HT-29 (cell line): Measurements from ENCODE around the gene ATRIP. TPM values are rescaled to one million over a fixed set of nuclear protein-coding genes. Genes with fewer than 3 reads are reported as not detected.

Experiments used
- DNase-seq: peaks from one replicate; pipeline ENCODE4 v3.0.0-alpha.2; 2015; ENCODE audit warnings: low spot score
- total RNA-seq: library from RNA; depleted of rRNA; stranded (reverse); fragments of >200 nt; shearing (Covaris generic); gene quantifications from 2 replicates; pipeline ENCODE4 v1.2.3, GENCODE V29; 2014

ATRIP gene
- total RNA-seq, 1 experiment from 2014 or later = 7.7 TPM

DNA sequence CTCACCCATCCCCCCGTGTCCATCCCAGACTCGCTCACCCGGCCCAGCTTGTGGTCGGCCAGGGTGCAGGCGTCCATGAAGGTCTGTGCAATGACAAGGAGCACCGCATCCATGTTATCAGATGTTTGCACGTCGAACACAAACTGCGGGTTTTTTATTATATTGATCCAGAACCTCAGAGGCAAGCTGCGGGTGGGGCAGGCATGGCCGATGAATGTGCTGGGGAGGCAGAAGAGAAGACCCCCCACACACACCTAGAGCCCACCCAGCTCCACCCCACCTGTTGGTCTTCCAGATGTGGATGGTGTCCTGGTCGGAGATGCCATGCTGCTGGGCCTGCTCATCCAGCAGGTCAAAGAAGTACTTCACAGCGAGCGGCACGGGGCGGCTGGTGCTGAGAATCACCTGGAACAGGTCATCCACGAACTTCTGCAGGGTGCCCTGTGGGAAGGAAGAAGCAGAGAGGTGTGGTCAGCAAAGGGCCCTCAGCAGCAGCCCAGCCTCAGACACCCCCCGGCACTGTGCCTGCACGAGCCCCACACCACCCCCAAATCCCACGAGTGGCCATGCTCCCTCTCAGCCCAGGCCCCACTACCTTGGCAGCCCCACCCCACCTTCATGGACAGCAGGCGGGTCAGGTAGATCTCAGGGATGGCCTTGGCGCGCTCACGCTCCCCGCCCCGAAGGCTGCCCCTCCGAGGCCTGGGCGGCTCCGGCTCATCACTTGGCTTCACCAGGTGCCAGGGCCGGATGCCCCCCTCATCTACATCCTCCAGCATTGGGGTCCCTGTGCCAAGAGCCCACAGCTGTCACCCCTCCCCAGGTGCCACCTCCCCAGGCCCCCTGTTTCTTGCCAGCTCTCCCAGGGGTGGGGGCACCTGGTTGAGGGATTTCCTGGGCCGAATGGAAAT, 37.0 kb upstream of the ATRIP start:
- no peak for DNase-seq

DNA sequence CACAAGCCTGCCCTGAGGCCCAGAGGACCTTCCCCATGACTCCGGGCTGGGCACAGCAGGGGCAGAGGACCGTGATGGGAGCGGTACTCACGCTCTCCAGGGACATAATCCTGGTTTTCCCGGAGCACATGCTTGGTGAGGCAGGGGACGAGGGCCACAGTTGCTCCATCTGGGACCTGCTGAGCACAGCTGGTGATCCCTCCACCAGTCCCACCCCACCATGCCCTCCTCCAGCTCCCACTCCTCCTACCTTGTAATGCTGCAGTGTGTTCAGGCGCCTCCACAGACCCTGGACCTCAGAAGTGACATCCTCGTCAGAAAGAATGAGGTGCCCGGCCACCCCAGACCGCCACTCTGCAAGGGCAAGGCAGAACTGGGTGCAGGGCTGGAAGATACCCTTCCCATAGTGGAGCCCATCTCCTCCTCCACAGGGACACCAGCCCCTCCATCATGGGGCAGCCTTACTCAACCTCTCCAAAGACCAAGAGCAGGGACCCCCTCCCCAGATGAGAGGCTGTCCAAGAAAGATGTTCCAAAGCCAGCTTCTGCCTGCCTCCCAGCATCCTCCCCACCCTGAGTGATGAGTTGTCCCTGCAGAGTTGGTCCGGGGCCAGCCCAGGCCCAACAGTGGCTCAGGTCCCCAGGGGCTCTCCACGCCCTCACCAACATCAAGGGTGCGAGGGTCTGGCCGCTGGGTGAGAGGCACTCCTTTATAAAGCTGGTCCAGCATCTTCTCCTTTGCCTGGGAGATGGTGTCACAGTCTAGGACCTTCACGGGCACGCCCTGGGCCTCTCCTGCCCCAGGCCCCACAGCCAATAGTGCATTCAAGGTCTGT, 36.1 kb upstream of the ATRIP start:
- no peak for DNase-seq

DNA sequence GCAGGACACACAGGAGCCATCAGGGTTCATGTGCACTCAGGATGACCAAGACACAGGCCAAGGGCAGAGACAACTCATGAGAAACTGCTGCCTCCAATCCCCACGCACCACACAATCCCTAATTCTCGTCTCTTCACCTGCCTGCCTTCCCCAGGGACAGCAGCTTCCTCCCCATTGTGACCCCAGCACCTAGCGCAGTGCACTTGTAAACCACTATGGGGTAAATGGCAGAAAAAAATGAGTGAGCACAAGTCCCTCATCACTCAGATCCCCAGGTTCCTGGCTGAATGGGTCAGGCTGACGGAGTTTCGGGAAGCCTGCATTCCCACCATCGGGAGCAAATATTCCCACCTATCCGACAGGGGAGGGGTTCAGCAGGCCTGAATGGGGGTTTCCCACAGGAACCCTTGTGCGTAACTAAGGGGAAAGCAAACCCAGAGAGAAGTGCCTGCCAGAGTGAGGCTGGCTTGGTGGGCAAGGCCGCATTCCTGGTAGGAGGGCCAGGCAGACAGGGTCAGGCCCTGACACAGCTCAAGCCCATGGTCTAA, 35.4 kb upstream of the ATRIP start:
- DNase-seq = no peak

DNA sequence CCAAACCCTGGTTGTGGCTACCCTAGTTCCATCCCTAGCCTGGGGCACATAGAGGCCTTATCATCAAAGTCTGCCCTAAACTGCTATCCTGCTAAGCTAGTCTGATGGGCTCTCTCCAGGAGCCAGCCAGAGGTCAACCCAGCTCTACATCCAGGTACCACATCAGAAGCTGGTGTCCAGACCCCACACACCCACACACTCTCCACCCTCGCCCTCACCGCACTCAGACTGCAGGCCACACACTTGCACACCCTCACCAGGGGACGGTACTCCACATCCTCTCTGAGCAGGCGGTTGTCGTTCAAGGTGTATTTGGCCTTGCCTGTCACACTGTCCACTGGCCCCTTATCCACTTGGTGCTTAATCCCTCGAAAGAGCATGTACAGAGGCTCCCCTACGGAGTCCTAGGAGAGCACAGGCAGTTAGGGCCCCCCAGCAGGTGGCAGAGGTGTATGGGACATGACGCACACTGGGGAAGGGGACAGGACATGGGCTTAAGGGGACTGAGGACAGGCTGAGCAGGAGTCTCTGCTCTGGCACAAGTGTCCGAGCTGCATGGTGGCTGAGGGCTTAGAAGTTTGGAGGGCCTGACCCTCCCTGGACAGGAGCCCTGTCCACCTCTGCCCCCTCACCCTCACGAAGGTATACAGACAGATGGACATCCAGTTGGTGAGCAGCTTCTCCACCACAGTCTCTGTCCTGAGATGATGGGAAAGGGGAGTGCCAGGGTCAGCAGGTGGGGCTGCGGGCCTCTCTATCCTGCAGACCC, 34.7 kb upstream of the ATRIP start:
- no peak for DNase-seq

DNA sequence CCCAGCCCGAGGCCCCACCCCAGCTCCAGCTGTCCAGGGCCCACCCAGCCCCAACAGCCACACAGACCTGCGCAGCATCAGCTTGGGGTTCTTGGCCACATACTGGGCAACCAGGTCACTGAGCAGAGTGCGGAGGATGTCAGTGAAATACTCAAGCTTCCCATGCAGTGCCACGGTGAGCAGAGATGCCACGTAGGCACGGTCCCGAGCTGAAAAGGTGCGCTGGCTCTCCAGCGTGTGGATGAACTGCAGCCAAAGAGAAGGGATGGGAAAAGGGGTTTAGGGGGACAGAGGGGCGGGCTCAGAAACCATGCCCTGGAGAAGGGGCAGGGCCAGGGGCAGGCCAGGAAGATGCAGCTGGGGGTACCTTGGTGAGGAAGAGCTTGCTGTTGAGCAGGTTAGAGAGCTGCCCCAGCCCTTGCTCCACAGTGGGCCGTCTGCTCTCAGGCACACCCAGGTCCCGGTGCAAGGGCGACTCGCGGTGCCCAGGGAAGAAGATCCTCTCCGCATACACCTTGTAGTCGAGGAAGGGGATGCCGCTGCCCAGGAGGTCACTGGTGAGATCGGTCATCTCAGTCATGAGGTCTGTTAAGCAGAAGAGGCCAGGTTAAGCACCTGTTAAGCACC, 34.0 kb upstream of the ATRIP start:
- DNase-seq = no peak

DNA sequence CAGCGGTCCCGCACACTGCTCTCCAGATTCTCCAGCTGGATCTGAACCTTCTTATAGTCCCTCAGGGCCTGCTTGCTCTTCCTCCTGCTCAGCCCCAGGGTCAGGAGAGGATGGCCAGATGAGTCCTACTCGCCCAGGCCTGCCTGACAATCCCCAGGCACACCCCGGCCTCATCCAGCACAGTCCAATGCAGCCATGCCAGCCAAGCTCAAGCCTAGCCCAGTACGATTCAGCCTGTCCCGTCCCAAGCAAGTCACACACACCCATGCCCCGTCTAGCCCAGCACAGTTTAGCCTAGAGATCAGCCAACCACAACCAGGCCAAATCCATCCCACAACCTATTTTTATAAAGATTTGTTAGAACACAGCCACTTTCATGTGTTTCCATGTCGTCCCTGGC, 33.5 kb upstream of the ATRIP start:
- no peak for DNase-seq

DNA sequence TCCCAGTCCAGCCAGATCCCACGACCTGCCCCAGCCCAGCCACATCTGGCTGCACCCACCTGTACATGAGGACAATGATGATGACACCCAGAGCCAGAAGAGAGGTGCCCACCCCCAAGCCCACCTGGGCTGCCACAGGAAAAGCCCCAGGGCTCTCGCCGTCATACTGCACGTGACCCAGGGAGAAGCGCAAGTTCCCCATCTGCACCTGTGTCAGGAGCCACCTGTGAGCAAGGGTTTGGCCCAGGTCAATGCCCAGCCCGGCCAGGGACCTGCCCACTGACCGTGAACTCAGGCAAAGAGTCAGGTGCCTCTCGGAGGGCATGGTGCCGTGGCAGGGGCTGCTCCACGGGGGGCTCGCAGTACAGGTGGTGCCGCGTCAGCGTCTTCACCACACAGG, 32.9 kb upstream of the ATRIP start:
- no peak for DNase-seq

DNA sequence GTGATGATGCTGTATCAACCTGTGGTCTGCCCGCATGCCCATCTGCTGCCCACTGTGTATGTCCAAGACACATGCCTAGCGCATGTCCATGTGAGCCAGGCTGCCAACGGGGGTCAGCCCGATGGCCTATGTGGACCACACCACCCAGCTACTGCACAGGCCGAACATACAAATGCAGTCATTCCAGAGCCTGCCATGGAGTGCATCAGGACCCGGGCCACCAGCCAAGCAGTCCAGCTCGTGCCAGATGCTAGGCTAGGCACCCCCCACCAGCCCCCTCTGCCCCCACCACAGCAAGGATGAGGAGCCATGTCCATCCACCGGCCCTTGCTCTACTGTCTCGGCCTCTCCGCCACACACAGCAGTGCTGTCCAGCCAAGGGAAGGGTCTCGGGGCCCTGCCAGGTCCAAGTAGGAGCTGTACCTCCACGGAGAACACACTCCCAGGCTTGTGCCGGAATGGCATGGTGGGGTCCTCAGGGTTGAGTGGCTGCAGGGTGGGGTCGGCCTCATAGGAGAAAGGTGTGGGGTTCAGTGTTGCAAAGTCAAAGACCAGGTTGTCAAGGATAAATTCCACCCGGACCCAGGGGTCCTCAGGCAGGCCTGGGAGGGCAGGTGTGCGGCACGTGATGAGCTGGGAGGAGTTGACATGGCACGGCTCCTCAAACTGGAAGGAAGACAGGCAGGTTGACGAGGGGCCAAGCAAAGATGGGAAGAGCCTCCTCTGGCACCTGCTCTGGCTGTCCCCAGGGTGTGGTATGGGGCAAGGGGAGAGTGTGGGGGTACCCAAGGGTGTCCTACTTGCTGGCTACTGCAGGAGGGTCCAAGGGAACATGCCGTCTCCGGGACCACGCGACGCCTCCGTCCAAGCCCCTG, 31.9 kb upstream of the ATRIP start:
- no peak for DNase-seq

DNA sequence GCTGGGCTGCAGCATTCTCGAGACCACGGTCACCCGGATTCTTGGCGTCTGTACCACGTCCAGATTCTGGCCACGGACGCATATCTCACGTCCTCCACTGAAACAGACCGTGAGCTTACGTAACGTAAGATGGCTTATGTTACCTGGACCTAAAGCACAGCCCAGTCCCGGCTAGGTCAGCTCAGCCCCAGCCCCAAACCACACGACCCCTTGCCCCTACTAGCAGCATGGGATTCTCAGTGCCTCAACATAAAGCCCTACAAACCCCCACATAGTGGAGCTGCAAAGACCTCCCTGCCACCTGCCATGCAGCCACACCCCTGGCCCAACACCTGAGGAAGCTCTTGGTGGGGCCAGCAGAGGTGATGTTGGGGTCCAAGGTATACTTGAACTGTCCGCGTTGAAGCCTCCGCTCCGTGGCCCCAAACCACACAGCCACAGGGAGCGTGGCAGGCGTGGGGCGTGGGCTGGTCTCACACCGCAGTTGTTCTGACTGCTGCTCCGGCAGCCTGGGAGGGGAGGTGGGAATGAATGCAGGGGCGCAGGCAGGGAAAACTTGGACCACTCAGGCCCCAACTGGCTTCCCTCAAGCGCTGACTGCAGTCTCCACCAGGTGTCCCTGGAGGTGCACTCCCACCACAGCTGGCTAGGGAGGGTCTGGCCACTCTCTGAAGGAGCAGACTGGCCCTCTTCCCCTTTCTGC, 31.1 kb upstream of the ATRIP start:
- DNase-seq = no peak

DNA sequence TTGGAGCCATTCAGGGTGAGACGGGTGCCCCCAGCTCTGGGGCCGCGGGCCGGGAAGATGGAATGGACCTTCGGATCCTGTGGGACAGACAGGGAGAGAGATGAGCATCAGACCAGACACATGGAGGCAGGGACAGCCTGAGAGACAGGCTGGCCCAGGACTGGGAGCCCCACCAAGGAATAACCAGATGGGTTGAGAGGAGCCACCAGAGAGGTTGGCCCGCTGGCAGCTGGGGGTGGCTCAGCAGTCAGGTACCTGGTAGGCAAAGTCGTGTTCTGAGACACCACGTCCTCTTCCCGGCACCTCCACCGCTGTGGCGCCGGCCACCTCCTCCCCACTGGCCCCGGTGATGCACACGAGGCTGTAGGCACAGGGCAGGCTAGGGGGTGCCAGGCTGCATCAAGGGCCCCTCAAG, 30.4 kb upstream of the ATRIP start:
- DNase-seq = no peak

DNA sequence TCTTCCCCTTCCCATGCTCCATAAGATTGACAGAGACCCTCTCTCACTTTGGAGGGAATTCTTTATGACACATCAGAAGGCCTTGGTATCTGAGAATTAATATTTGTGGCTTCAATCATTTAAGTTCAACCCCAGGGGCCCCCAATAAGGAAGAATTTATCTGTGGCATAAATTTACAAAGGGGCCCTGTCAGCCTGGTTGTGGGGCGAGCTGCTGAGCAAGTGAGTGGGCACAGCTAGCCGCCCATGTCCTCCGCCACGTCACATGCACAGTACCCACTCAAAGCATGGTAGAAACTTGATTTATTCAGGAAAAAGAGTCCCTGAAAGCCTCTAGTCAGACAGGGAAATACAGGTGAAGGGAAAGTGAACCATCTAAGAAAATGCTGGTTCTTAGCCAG, 30.0 kb upstream of the ATRIP start:
- no peak for DNase-seq

DNA sequence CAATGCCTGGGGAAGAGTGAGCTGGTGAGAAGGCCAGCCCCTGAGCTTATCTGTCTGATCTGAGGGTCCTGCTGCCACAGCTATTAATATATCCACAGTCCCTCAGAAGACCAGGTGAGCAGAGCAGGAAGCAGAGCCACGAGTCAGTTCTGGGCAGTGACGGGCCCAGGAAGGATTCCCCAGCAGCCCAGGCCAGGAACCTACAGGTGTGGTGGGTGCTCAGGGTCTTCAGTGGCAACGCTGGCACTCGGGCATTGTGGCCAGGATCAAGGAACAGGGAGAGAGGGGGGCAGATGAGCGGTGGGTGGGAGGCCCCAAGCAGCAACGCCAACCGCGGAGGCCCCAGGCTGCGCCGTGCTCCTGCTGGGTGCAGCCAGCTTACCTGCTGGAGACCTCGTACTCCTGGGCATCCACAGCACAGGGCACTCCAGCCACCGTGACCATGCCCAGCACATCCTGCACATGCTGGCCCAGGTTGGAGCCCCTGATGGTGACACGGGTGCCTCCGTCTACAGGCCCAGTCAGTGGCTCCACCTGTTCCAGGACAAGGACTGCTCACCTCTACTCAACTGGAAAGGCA, 28.9 kb upstream of the ATRIP start:
- DNase-seq = no peak

DNA sequence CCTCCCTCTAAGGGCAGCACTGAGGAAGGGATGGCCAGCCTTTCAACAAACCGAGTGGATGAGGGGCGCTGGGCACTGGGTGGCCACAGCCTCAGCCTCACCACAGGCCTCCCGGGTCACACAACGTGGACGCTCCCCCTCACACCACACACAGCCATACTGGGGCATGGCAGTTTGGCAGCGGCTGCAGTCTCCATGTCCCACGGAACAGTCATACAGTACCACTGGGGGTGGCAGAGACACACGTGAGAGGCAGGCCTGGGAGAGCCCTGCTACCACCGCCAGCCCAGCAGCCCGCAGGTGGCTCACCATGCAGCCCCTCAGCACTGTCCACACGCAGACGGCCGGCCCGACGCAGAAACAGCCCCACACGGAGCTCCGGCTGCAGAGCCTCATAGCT, 28.4 kb upstream of the ATRIP start:
- DNase-seq = no peak

DNA sequence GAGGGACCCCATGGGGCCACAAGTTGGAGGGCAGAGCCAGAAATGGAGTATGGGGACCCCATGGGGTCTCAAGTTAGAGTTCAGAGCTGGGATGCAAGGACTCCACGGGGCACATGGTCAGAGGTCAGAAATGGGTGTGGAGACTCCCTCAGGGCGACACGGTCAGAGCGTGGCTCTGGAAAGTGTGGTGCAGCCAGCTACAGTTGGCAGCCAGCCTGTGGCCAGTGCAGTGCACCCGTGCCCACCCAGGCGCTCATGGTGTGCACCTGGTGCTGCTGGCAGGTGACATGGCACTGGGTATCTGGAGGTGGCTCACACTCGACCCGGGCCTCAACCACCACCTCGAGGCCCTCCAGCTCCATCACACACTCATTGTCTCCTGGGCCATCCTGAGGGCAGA, 27.9 kb upstream of the ATRIP start:
- DNase-seq = no peak

DNA sequence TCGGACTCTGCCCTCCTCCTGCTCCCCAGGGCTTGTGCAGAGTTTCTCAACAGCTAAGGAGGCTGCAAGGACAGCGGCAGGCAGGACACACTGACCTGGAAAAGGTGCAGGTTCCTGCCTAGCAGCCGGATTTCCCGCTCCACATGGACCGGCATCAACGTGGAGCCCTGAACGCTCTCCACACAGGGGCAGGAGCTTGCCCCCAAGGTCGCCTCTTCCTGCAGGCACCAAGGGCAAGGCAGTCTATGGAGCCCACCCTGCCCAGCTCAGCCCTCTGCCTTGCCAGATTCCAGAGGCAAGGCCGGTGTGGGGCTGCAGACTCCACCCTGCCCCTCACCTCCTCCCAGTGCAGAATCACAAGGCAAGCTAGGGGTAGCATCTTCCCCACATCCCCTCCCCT, 27.4 kb upstream of the ATRIP start:
- DNase-seq = no peak

DNA sequence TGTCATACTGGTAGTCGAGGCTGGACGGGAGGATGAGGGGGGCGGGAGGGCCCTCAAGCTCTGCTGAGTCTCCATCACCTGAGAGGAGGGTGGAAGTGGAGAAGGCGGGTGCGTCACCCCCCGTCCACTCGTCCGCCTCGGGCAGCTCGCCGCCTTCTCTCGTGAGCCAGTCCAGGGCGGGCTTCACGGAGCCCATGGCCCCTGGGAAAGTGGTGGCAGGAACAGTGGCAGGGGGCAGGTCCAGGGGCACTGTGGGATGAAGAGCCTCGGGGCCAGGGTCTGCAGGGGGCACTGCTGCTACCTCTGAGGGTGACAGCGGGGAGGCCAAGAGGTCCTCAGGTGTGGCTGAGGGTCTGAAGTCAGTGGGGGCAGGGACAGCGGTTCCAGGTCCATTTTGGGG, 26.9 kb upstream of the ATRIP start:
- no peak for DNase-seq

DNA sequence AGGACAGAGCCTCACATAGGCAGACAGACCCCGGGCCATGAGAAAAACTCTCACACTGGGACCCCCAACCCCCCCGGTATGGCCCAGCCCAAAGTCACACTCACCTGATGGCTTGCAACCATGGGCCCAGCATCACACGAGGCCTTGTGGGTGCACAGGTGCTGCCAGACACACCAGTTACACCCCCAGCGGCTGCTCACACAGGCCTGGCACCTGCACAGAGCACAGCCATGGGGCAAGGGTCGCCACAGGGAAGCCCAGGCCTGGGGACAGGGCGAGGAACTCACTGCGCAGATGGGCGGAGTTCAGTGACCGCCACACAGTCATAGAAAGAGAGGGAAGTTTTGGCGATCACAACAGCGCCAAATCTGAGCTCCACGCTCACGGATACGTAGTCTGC, 26.0 kb upstream of the ATRIP start:
- DNase-seq = no peak

DNA sequence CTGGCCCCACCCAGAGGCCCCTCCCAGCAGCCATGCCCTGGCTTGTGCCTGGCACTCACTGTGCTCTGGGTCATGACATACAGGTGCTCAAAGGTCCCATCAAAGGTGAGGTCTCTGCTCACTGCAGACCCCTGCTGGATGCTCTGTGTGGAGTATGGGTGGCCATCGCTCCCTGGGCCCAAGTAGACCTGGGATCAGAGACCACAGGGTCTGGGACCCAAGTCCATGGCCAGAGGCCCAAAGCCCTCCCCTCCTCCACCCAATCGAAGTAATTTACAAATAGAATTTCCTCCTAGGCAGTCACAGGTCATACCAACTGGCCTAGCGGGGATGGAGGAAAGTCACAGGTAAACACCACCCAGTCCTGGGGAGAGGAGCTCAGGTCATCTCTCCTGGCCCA, 24.3 kb upstream of the ATRIP start:
- DNase-seq = no peak

DNA sequence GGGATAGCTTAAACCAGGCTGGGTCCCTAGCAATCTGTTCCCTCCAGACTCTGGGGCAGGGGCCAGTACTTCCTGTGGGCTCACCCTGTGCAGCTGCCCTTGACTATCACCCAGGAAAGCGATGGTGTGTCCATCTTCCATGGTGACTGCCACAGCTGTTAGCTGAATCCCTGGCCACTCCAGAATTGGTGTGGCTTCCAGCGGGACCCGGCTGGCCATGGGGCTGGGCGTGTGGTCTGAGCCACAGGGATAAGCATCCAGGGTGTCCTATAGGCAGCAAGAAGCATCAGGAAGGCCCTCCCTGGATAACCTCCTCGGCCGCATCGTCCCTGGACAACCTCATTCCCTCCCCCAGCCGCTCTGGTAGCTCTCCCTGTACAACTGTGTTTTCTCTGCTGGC, 23.9 kb upstream of the ATRIP start:
- no peak for DNase-seq
